ENCODE data around the gene GATA5.

Gene GATA5

DNA sequence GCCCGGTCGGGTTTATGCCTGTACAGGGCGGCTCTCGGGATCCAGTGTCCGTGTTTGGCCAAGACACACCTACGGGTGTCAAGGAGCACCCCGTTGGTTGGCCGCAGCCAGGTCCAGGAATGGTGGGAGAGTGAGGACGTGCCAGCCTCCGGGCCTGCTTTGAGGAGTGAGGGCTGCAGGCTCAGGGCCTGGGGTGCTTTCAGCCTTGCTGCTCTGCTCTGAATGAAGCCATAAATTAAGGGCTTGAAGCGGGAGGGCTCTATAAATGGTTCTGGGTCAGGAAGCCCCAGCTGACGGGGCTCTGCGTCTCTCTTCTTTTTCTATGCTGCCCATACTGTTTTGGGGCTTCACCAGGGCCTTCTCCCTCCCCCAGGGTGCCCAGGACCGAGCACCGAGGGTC lies 15.1 kb downstream of the GATA5 start:
- H3K27ac ChIP-seq, result no peak overlapping the region

DNA sequence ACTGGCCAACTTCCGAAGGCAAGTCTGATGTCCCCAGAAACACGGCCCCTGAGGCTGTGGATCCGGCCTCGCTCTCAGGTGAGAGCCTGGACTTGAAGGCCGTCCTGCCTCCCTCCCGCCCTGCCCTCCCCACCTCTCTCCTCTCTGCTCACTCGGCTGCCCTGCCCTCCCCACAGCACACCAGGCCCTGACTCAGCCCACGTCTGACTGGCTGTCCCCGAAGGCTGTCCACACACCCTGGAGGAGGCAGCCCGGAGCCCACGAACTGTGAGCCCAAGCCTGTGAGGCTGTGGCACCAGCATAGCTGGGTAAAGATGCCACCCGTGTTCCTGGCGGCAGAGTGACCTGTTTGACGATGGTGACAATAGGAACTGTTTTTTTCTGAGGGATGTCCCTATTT lies 16.3 kb downstream of the GATA5 start:
- no peak overlapping the region for H3K4me2 ChIP-seq (ENCODE audit: low read length)
- no peaks in the 10 kb centered on the region for H3K27me3 ChIP-seq (ENCODE audit: control insufficient read depth, insufficient read depth, low read length)
- H3K27ac ChIP-seq, result no peak overlapping the region

More for the DNA sequence above, 15.1 kb downstream of the GATA5 start:
- Histone ChIP-seq H3K4me2 (ENCODE audit: low read length) (no peak overlapping the region), H3K9me3 (ENCODE audit: control insufficient read depth, low read length) (no peaks in the 10 kb centered on the region), H3K27me3 (ENCODE audit: control insufficient read depth, insufficient read depth, low read length) (no peaks in the 10 kb centered on the region), H2AFZ (no peak overlapping the region), H3K4me3 (ENCODE audit: low read depth, low read length) (no peak overlapping the region), H3K36me3 (ENCODE audit: control insufficient read depth, insufficient read depth, low read length) (no peaks in the 10 kb centered on the region), H3K79me2 (no peaks in the 10 kb centered on the region), H3K9ac (no peak overlapping the region), H3K4me1 (no peaks in the 10 kb centered on the region)
- TF ChIP-seq, protein P1, sequence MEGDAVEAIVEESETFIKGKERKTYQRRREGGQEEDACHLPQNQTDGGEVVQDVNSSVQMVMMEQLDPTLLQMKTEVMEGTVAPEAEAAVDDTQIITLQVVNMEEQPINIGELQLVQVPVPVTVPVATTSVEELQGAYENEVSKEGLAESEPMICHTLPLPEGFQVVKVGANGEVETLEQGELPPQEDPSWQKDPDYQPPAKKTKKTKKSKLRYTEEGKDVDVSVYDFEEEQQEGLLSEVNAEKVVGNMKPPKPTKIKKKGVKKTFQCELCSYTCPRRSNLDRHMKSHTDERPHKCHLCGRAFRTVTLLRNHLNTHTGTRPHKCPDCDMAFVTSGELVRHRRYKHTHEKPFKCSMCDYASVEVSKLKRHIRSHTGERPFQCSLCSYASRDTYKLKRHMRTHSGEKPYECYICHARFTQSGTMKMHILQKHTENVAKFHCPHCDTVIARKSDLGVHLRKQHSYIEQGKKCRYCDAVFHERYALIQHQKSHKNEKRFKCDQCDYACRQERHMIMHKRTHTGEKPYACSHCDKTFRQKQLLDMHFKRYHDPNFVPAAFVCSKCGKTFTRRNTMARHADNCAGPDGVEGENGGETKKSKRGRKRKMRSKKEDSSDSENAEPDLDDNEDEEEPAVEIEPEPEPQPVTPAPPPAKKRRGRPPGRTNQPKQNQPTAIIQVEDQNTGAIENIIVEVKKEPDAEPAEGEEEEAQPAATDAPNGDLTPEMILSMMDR (IDR thresholded peaks at IDR 0.05), result no peak

DNA sequence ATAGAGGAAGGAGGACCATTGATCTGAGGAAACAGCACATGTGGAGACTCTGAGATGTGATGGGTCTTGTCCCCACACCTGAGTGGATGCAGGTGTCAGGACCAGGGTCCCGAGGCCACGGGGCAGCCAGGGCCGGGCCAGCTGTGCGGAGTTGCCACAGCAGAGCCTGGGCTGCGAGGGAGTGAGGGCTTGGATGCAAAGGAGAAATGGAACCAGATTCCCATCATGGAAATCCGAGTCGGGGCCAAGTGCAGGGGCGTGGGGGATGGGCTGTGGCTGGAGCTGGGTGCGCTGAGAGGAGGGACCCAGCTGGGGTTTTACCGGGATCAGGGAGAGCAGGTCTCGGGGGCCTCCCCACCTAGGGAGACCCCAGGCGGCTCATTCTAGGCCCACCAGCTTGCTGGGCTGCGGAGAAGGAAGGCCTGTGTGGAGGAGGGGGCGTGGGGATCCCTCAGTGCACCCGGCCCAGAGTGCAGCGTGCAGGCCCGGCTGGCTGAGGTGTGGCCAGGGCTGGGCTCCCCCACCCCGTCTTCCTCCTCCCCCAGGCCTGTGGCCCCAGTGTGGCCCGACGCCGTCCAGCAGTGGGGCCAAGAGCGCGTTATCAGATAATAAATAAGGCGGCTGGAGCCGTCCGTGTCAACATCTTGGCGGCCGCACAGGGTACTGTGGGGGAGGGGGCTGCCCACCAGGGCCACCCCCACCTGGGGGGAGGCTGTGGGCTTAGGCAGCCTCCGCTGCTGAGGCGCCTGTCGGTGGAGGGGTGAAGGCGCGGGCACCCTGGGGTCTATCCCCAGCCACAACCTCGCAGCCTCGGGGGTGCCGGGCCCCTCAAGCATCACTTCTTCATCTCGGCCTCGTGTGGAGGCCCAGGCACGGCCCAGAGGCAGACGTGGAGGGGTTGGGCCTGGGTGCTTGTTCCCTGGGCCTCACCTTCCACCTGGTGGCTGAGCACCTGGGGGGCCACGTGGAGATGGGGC lies 17.2 kb downstream of the GATA5 start:
- TF ChIP-seq, protein P1 (IDR thresholded peaks at IDR 0.05), result no peak
- Histone ChIP-seq H3K36me3 (ENCODE audit: control insufficient read depth, insufficient read depth, low read length) (no peaks in the 10 kb centered on the region), H2AFZ (no peak overlapping the region), H3K79me2 (no peaks in the 10 kb centered on the region), H3K4me1 (no peaks in the 10 kb centered on the region), H3K9me3 (ENCODE audit: control insufficient read depth, low read length) (no peaks in the 10 kb centered on the region), H3K4me3 (ENCODE audit: low read depth, low read length) (no peak overlapping the region), H3K4me2 (ENCODE audit: low read length) (no peak overlapping the region), H3K9ac (no peak overlapping the region), H3K27me3 (ENCODE audit: control insufficient read depth, insufficient read depth, low read length) (no peaks in the 10 kb centered on the region), H3K27ac (no peak overlapping the region)

More for the DNA sequence above, 16.3 kb downstream of the GATA5 start:
- Histone ChIP-seq H3K36me3 (ENCODE audit: control insufficient read depth, insufficient read depth, low read length) (no peaks in the 10 kb centered on the region), H3K4me3 (ENCODE audit: low read depth, low read length) (no peak overlapping the region), H3K9me3 (ENCODE audit: control insufficient read depth, low read length) (no peaks in the 10 kb centered on the region), H3K4me1 (no peaks in the 10 kb centered on the region), H3K9ac (no peak overlapping the region), H3K79me2 (no peaks in the 10 kb centered on the region), H2AFZ (no peak overlapping the region)
- TF ChIP-seq, protein P1 (IDR thresholded peaks at IDR 0.05), result no peak

DNA sequence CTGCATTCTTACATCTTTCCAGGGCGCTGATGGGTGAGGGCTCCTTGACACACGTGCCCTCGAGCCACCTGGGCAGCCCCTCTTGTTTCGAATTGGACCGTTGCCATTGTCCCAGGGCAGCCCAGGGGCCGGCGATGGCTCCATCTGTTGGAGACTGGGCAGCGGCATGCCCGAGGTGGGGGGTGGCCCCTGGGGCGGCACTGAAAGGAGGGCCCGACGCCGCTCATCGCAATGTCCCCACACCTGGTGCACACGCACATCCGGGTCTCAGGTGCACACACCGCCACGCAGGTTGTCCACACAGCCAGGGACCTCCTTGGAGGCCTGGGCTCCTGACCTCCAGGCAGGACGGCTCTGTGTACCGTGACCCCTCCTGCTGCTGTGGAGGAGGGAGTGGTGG lies 18.0 kb downstream of the GATA5 start:
- H3K36me3 ChIP-seq (ENCODE audit: control insufficient read depth, insufficient read depth, low read length), result no peaks in the 10 kb centered on the region
- no peak overlapping the region for H3K4me3 ChIP-seq (ENCODE audit: low read depth, low read length)
- TF ChIP-seq, protein P1 (IDR thresholded peaks at IDR 0.05), result no peak

More for the DNA sequence above, 18.0 kb downstream of the GATA5 start:
- Histone ChIP-seq H3K9ac (no peak overlapping the region), H3K27me3 (ENCODE audit: control insufficient read depth, insufficient read depth, low read length) (no peaks in the 10 kb centered on the region), H3K4me1 (no peaks in the 10 kb centered on the region), H3K9me3 (ENCODE audit: control insufficient read depth, low read length) (no peaks in the 10 kb centered on the region), H3K27ac (no peak overlapping the region), H3K79me2 (no peaks in the 10 kb centered on the region), H3K4me2 (ENCODE audit: low read length) (no peak overlapping the region), H2AFZ (no peak overlapping the region)
